Hepatocyte (in vitro differentiated cells): Measurements from ENCODE around the gene TAAR6.

Source experiments
- CTCF ChIP-seq: fragments of 200-600 bp; sonication (generic); IDR thresholded peaks from 2 replicates; pipeline ENCODE4 v1.5.1; 2016; ENCODE audit warnings: antibody characterized with exemption, mild to moderate bottlenecking; ENCODE audit not compliant: poor library complexity
- EZH2 ChIP-seq: fragments of 200-600 bp; sonication (generic); IDR thresholded peaks from 2 replicates; pipeline ENCODE4 v1.6.1; 2016; ENCODE audit warnings: antibody characterized with exemption, mild to moderate bottlenecking, borderline replicate concordance
- EZH2phosphoT487 ChIP-seq: fragments of 200-600 bp; sonication (generic); IDR thresholded peaks from one replicate; pipeline ENCODE4 v1.6.1; 2018; ENCODE audit warnings: antibody characterized with exemption, mild to moderate bottlenecking, low read depth, moderate library complexity; ENCODE audit not compliant: unreplicated experiment, severe bottlenecking

DNA sequence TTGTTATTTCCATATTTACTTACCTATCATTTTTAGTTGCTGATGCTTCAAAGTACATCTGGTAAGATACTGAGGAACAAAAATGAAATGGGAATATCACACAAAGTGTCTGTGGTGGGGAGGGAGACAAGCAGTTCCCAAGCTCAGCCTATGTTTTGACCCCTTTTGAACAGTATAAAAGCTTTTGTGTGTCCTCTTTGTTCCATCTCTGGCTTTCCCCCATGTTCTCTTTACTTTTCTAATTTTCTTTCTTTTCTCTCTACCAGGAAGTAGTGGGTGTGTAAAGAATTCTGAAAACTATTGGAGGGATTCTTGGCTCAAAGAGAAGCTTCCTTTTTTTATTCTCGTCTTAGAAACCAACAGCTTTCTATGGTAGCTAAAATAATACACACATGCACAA is 46.6 kb downstream of the TAAR6 start:
- TF ChIP-seq EZH2 (no peak), CTCF (no peak), EZH2phosphoT487 (no peak)
